Stimulated activated CD4-positive, alpha-beta T cell treated with anti-CD3 and anti-CD28 coated beads, Interleukin-12 subunit alpha, Interleukin-12 subunit beta, amount 100 ng/mL, for 48 hours (primary cell): ENCODE data around the gene RPL22L1.
"Not testable (repeated sequence)": the region's sequence is repeated elsewhere in the genome, so short reads cannot be mapped to it uniquely, and the experiment has no call there.

Source experiments
- DNase-seq, 3 donors: peaks; one replicate each; pipeline ENCODE4 v3.0.0-alpha.2; 2020; ENCODE audit warnings: low read depth in 2 of 3, low spot score in 1 of 3

RPL22L1 gene

GRCh38 chr3:170869645-170870593, at the start of gene RPL22L1:
RPL22L1 (minus strand) TSS chr3:170870195; CDS start chr3:170870167, 28 bp downstream.
- peak; percentile 83 to 91 (median 89) for DNase-seq

GRCh38 chr3:170918715-170919114, 48.7 kb upstream of the RPL22L1 start:
- no peak for DNase-seq

- DNase-seq, result no peak
Measured at GRCh38 chr3:170914690-170915089, 44.7 kb upstream of the RPL22L1 start.

GRCh38 chr3:170914212-170914611, 44.2 kb upstream of the RPL22L1 start:
- no peak for DNase-seq

- no peak for DNase-seq
Measured at GRCh38 chr3:170911051-170911450, 41.1 kb upstream of the RPL22L1 start.

GRCh38 chr3:170910542-170910941, 40.5 kb upstream of the RPL22L1 start:
- no peak for DNase-seq

GRCh38 chr3:170909129-170909903, 39.3 kb upstream of the RPL22L1 start:
- no peak for DNase-seq

GRCh38 chr3:170908235-170909116, 38.5 kb upstream of the RPL22L1 start, which contains the start of gene EIF5A2:
EIF5A2 (minus strand) TSS chr3:170908637; CDS start chr3:170907806, 831 bp downstream.
- peak; percentile 93 to 95 (median 94) for DNase-seq

- DNase-seq, result no peak
Measured at GRCh38 chr3:170907637-170908234, 37.7 kb upstream of the RPL22L1 start.

GRCh38 chr3:170905862-170906261, 35.9 kb upstream of the RPL22L1 start:
- DNase-seq, result no peak

GRCh38 chr3:170903123-170903522, 33.1 kb upstream of the RPL22L1 start:
- no peak for DNase-seq

GRCh38 chr3:170899455-170899854, 29.5 kb upstream of the RPL22L1 start:
- DNase-seq, result no peak

GRCh38 chr3:170897978-170898377, 28.0 kb upstream of the RPL22L1 start:
- DNase-seq, result no peak

GRCh38 chr3:170897199-170897598, 27.2 kb upstream of the RPL22L1 start:
- DNase-seq, result not testable (repeated sequence)

GRCh38 chr3:170896781-170897180, 26.8 kb upstream of the RPL22L1 start:
- no peak for DNase-seq

GRCh38 chr3:170896333-170896732, 26.3 kb upstream of the RPL22L1 start:
- DNase-seq, result not testable (repeated sequence)

GRCh38 chr3:170893895-170894294, 23.9 kb upstream of the RPL22L1 start:
- no peak for DNase-seq

GRCh38 chr3:170889630-170890029, 19.6 kb upstream of the RPL22L1 start:
- no peak for DNase-seq

- DNase-seq, result no peak
Measured at GRCh38 chr3:170889132-170889531, 19.1 kb upstream of the RPL22L1 start.
